GM12878 (cell line): Measurements from ENCODE around the gene PITPNC1.

Source experiments
- CHD1 ChIP-seq: IDR thresholded peaks from 2 replicates; pipeline ENCODE4 v1.6.1; 2012; ENCODE audit warnings: low read depth, low read length, improper control_type of control experiment
- CHD4 ChIP-seq: fragments of 200-600 bp; sonication (generic); IDR thresholded peaks from 2 replicates; pipeline ENCODE4 v1.6.1; 2016; ENCODE audit warnings: mild to moderate bottlenecking
- GABPA ChIP-seq: IDR thresholded peaks from 2 replicates; pipeline ENCODE4 v1.6.1; 2014; ENCODE audit warnings: antibody characterized with exemption, low read depth, mild to moderate bottlenecking, inconsistent platforms
- LARP7 ChIP-seq: fragments of 450-650 bp; IDR thresholded peaks from 2 replicates; pipeline ENCODE4 v1.6.1; 2017; ENCODE audit warnings: mild to moderate bottlenecking
- MAX ChIP-seq: IDR thresholded peaks from 2 replicates; pipeline ENCODE4 v1.6.1; 2012; ENCODE audit warnings: low read depth, low read length, improper control_type of control experiment
- POLR2AphosphoS5 ChIP-seq: IDR thresholded peaks from 2 replicates; pipeline ENCODE4 v1.6.1; 2011; ENCODE audit warnings: mild to moderate bottlenecking, low read length, inconsistent platforms
- SUZ12 ChIP-seq: fragments of 200-600 bp; sonication (generic); IDR thresholded peaks from one replicate; pipeline ENCODE4 v1.6.1; 2018; ENCODE audit warnings: antibody characterized with exemption, mild to moderate bottlenecking; ENCODE audit not compliant: unreplicated experiment
- ZNF592 ChIP-seq: fragments of 450-650 bp; IDR thresholded peaks from 2 replicates; pipeline ENCODE4 v1.6.1; 2017; ENCODE audit warnings: mild to moderate bottlenecking, moderate library complexity
- TF ChIP-seq, protein P1 (sequence below), 3 experiments: IDR thresholded peaks in 2 of 3; conservative IDR thresholded peaks in 1 of 3; 2 replicates each; pipeline ENCODE4 v1.5.1; 2011; ENCODE audit warnings: low read depth in 3 of 3, low read length in 3 of 3, mild to moderate bottlenecking in 3 of 3, control low read depth in 2 of 3, moderate library complexity in 2 of 3, inconsistent platforms in 1 of 3, mixed read lengths in 1 of 3; ENCODE audit not compliant: control insufficient read depth in 2 of 3, insufficient read depth in 1 of 3; ENCODE audit errors: extremely low read depth in 1 of 3
- TF ChIP-seq, protein P2 (sequence below): IDR thresholded peaks from 2 replicates; pipeline ENCODE4 v1.6.1; 2011; ENCODE audit warnings: low read depth, low read length, improper control_type of control experiment, borderline replicate concordance

DNA sequence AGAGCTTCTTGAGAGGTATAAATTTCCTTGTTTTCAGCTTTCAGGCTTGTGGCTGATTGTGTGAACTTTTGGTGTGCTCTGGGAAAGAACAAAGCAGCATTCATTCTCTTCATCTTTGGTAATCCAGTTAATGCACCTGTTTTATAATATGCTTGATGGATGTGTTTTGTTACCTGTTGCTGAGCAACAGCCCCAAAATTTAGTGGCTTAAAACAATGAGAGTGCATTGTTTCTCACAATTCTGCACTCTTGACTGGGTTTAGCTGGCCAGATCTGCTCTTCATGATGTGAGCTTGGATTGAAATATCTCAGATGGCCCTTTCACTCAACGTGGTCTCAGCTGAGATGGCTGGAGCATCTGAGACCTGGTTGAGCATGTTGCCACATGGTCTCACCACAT, 281.9 kb downstream of the PITPNC1 start:
- TF ChIP-seq SUZ12: no peak
- TF ChIP-seq CHD4: no peak
- TF ChIP-seq, protein P1, sequence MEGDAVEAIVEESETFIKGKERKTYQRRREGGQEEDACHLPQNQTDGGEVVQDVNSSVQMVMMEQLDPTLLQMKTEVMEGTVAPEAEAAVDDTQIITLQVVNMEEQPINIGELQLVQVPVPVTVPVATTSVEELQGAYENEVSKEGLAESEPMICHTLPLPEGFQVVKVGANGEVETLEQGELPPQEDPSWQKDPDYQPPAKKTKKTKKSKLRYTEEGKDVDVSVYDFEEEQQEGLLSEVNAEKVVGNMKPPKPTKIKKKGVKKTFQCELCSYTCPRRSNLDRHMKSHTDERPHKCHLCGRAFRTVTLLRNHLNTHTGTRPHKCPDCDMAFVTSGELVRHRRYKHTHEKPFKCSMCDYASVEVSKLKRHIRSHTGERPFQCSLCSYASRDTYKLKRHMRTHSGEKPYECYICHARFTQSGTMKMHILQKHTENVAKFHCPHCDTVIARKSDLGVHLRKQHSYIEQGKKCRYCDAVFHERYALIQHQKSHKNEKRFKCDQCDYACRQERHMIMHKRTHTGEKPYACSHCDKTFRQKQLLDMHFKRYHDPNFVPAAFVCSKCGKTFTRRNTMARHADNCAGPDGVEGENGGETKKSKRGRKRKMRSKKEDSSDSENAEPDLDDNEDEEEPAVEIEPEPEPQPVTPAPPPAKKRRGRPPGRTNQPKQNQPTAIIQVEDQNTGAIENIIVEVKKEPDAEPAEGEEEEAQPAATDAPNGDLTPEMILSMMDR (IDR thresholded peaks at IDR 0.05 in 2 of 3, conservative IDR thresholded peaks at IDR 0.05 in 1 of 3; ENCODE audit: control insufficient read depth in 2 of 3, extremely low read depth in 1 of 3, insufficient read depth in 1 of 3, low read depth in 3 of 3, low read length in 3 of 3): no peak
- no peak for TF ChIP-seq MAX
- TF ChIP-seq, protein P2, sequence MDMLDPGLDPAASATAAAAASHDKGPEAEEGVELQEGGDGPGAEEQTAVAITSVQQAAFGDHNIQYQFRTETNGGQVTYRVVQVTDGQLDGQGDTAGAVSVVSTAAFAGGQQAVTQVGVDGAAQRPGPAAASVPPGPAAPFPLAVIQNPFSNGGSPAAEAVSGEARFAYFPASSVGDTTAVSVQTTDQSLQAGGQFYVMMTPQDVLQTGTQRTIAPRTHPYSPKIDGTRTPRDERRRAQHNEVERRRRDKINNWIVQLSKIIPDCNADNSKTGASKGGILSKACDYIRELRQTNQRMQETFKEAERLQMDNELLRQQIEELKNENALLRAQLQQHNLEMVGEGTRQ: no peak
- no peak for TF ChIP-seq POLR2AphosphoS5
- TF ChIP-seq GABPA: no peak
- no peak for TF ChIP-seq LARP7
- no peak for TF ChIP-seq CHD1
- no peak for TF ChIP-seq ZNF592
